Kidney (tissue), 14 donors: Measurements from ENCODE around the gene TMEM181. TPM values are rescaled to one million over a fixed set of nuclear protein-coding genes. Genes with fewer than 3 reads are reported as not detected.

Experiments used
- DNase-seq, 5 donors: peaks; one replicate each; pipeline ENCODE4 v3.0.0-alpha.2; 2013 to 2020
- FAIRE-seq: peaks from 2 replicates; lab custom pipeline; 2012; peaks lifted over from hg19 to GRCh38; lab: Jason Lieb, UNC
- H3K27ac ChIP-seq, 2 donors: one replicate each; pipeline ENCODE4 v1.7.0; 2013; ENCODE audit warnings: low read depth in 2 of 2, low read length in 2 of 2, inconsistent platforms in 1 of 2
- H3K27me3 ChIP-seq: one replicate; pipeline ENCODE4 v1.7.1; 2013; ENCODE audit warnings: low read length, inconsistent platforms; ENCODE audit not compliant: control insufficient read depth, insufficient read depth
- H3K36me3 ChIP-seq, 3 donors: one replicate each; pipeline versions ENCODE4 v1.7.0 to v1.7.1; 2013; ENCODE audit warnings: low read length in 3 of 3, control low read depth in 1 of 3, inconsistent platforms in 1 of 3; ENCODE audit not compliant: insufficient read depth in 3 of 3, control insufficient read depth in 2 of 3
- H3K4me1 ChIP-seq, 3 donors: one replicate each; pipeline versions ENCODE4 v1.7.0 to v1.7.1; 2013; ENCODE audit warnings: low read length in 3 of 3, inconsistent platforms in 1 of 3, low read depth in 1 of 3; ENCODE audit not compliant: control insufficient read depth in 2 of 3, insufficient read depth in 2 of 3
- H3K4me3 ChIP-seq, 3 donors: one replicate each; pipeline versions ENCODE4 v1.7.0 to v1.8.1; 2013; ENCODE audit warnings: low read length in 3 of 3, control low read depth in 1 of 3, inconsistent platforms in 1 of 3
- H3K9ac ChIP-seq, 3 donors: one replicate each; pipeline versions ENCODE4 v1.7.0 to v1.7.1; 2013; ENCODE audit warnings: low read length in 3 of 3, control low read depth in 1 of 3, inconsistent platforms in 1 of 3
- H3K9me3 ChIP-seq, 3 donors: one replicate each; pipeline versions ENCODE4 v1.7.0 to v1.7.1; 2013; ENCODE audit warnings: low read length in 3 of 3, control low read depth in 1 of 3, inconsistent platforms in 1 of 3; ENCODE audit not compliant: control insufficient read depth in 2 of 3, insufficient read depth in 1 of 3
- intact Hi-C: fragments of 100-400 bp; cut with DNase I; formaldehyde crosslinking; loops from one replicate; pipeline ENCODE4 v1.11.1; 2022
- polyA plus RNA-seq: library from polyadenylated mRNA; stranded (reverse); fragments of 350-450 nt; fragmentation: Illumina TruSeq; extraction: RNeasy Lipid Tissue Mini Kit (QIAGEN cat#74804); gene quantifications from one replicate; pipeline ENCODE4 v1.2.3, GENCODE V29; 2014; ENCODE audit warnings: low read depth, low replicate concordance; ENCODE audit not compliant: insufficient read depth
- total RNA-seq: library from RNA; stranded (reverse); fragmentation: NEBNext Ultra II Directional; extraction: Animal tissue kit (Norgen Biotek cat#: 25700); gene quantifications from one replicate; pipeline ENCODE4 v1.2.1, GENCODE V29; 2021
- TF ChIP-seq, protein P1 (sequence below): IDR thresholded peaks from 3 replicates; pipeline ENCODE4 v1.5.1; 2012; ENCODE audit warnings: mild to moderate bottlenecking, moderate library complexity, borderline replicate concordance; ENCODE audit not compliant: insufficient read depth; ENCODE audit errors: extremely low read depth
- donor health status: control.
- donor health status: control.
- donor health status: control.
- donor health status: control.
- donor health status: control.
- donor health status: DM: yes; HTN: yes; CAD: no.
- donor health status: Normal renal cell carcinoma (clear cell type).

Gene TMEM181
- total and polyA plus RNA-seq, 2 donors from 2014 or later: 6.9 to 19.9 TPM

DNA sequence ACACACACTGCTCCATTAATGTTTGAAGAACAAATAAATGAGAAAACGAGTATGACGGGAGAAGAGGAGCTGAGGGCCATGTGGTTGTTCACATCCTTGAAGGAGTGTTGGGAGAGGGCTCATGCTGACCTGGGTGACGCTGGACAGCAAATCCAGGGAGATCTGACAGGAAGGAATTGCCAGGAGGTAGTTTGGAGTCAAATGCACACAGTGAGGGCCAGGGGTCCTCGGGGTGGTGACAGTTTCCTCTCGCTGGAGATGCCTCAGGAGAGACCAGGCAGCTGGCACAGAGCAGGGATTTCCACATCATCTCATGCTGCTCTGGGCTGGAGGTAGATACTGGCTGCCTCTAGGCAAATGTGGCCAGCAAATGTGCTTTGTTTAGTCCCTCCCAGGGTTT, 2.0 kb upstream of the TMEM181 start:
- H3K4me3 ChIP-seq: no peak overlapping the region
- H3K4me1 ChIP-seq: peaks cover 3 to 12% (median 4%) of the 10 kb centered on the region in 3 donors
- no peaks in the 10 kb centered on the region for H3K9me3 ChIP-seq
- DNase-seq: no peak
- H3K36me3 ChIP-seq: no peaks in the 10 kb centered on the region
- TF ChIP-seq, protein P1, sequence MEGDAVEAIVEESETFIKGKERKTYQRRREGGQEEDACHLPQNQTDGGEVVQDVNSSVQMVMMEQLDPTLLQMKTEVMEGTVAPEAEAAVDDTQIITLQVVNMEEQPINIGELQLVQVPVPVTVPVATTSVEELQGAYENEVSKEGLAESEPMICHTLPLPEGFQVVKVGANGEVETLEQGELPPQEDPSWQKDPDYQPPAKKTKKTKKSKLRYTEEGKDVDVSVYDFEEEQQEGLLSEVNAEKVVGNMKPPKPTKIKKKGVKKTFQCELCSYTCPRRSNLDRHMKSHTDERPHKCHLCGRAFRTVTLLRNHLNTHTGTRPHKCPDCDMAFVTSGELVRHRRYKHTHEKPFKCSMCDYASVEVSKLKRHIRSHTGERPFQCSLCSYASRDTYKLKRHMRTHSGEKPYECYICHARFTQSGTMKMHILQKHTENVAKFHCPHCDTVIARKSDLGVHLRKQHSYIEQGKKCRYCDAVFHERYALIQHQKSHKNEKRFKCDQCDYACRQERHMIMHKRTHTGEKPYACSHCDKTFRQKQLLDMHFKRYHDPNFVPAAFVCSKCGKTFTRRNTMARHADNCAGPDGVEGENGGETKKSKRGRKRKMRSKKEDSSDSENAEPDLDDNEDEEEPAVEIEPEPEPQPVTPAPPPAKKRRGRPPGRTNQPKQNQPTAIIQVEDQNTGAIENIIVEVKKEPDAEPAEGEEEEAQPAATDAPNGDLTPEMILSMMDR: no peak
- H3K27ac ChIP-seq: no peak overlapping the region
- no peak overlapping the region for H3K9ac ChIP-seq
- no peaks in the 10 kb centered on the region for H3K27me3 ChIP-seq
- FAIRE-seq: no peak
- intact Hi-C loops: no loop called here

DNA sequence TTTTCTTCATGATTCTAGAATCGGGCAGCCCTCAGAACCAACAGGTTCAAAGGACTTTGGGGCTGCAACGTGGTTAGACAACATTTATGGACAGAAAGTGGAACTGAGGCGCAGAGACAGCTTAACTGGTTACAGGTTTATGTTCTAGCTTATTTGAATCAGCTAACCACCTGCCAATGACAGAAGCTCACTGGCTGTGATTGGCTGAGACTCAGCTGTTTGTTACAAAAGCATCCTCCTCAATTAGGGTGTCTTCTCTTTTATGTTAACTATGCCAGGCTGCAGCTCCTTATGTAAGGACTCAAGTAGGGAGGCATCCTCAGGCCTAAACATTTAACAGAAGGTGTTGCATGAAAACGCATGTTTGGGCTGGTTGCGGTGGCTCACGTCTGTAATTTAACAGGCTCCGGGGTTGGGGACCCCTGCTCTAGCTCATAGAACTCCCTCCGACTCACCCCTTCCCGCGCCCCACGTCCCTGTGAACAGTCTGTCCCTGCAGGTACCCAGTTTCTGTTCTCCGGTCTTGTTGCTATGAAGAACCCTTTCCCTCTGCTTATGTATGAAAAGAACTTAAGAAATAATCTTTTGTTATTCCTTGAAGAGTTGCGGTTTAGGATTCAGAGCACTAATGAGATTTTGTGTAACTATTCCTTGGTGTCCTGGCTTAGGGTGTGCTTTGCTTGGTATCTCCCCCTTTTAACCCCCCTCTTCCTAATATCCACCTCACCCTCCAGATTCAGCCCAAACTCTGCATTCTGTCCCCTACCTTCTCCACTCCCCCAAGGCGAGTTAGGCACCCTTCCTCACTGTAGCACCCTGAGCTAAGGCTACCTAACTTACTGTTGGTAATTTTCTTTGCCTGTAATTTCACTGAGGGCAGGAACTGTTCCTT, 1.2 kb upstream of the TMEM181 start:
- Histone ChIP-seq H3K9me3 (no peaks in the 10 kb centered on the region), H3K36me3 (no peaks in the 10 kb centered on the region), H3K9ac (no peak overlapping the region), H3K4me1 (peaks cover 3 to 12% (median 4%) of the 10 kb centered on the region in 3 donors), H3K27me3 (no peaks in the 10 kb centered on the region), H3K4me3 (no peak overlapping the region), H3K27ac (no peak overlapping the region)
- DNase-seq (no peak), FAIRE-seq (no peak)
- TF ChIP-seq, protein P1: no peak
- intact Hi-C loops: no loop called here

DNA sequence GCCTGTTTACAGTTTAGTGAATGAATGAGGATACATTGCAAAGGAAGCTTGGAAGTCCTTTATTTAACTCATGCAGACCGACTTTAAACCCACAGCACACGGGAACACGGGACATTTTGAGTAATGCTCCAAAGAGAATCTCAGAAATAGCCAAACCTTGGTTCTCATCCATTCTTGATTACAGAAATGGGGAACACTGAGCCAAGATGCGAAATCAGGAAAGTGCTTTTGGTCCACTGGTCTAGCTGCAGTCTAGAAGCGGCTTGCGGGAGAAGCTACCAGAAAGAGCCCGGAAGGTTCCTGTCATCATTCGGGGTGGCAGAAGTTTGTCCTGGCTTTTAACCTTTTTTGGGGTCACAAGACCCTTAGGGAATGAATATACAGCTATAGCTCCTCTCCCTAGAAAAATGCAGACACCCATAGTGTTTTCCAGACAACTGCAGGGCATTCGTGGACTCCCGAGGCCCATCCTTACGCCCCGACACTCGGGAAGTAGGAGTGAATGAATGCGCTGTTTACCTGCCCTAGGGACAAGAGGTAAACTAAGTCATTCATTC, 475 bp upstream of the TMEM181 start:
- peak overlapping the region; percentile 49 to 67 for H3K27ac ChIP-seq
- intact Hi-C loops: no loop called here
- H3K27me3 ChIP-seq: no peaks in the 10 kb centered on the region
- FAIRE-seq: no peak
- peak in 1 of 5 donors; percentile 27 for DNase-seq
- peak overlapping the region; percentile 63 to 84 (median 76) for H3K9ac ChIP-seq
- no peaks in the 10 kb centered on the region for H3K9me3 ChIP-seq
- no peaks in the 10 kb centered on the region for H3K36me3 ChIP-seq
- peak overlapping the region; percentile 77 to 90 (median 90) for H3K4me3 ChIP-seq
- peaks cover 3 to 12% (median 4%) of the 10 kb centered on the region in 3 donors for H3K4me1 ChIP-seq
- TF ChIP-seq, protein P1: no peak
